ENCODE results near the gene PROC.
"Not testable (repeated sequence)": the region's sequence is repeated elsewhere in the genome, so short reads cannot be mapped to it uniquely, and the experiment has no call there.

DNA sequence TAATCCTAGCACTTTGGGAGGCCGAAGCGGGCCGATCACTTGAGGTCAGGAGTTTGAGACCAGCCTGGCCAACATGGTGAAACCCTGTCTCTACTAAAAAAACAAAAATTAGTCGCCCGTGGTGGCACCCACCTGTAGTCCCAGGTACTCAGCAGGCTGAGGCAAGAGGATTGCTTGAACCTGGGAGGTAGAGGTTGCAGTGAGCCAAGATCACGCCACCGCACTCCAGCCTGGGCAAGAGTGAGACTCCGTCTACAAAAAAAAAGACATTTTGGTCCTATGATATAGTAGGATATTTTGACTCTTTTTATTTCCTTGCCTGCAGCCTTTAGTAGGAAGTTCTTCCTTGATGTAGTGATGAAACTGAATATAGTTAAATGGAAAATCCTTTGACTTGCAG lies 8.5 kb upstream of the PROC start:
- not testable (repeated sequence) for TF ChIP-seq CTCF (IDR thresholded peaks at IDR 0.05 in 8 of 11, conservative IDR thresholded peaks at IDR 0.05 in 3 of 11); POLR2A (IDR thresholded peaks at IDR 0.05)

Data from spleen (tissue), 7 donors.